NCI-H345 treated with DMSO at 0.1 percent for 48 hours (cell line): ENCODE results near the gene TCAF1.

ENCODE experiments used
- DNase-seq: peaks from one replicate; lab custom pipeline; 2025; ENCODE audit not compliant: unreplicated experiment; lab: John Stamatoyannopoulos, UW

The TCAF1 gene

GRCh38 chr7:143901668-143902331 is at the start of gene TCAF1:
Gene TCAF1 (minus strand): TSS chr7:143902176. CDS start chr7:143876608, 25,568 bp downstream.
- peak; percentile 90 for DNase-seq

GRCh38 chr7:143948733-143949132 is 46.8 kb upstream of the TCAF1 start:
- DNase-seq = no peak

DNA sequence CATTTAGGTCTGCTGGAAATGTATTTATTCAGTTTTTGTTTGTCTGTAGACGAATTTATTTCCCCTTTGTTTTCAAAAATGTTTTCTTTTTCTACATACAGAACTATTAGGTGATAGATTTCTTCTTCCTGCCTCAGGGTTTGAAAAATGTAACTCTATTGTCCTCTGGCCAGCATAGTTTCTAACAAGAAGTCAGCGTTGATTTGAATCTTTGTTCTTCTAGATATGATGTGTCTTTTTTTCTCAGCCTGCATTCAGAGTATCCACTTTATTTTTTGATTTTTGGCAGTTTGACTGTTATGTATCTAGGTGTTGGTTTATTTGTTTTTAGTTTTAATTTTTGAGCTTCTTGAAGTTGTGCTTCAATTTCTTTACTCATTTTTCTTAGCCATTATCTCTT is 45.1 kb upstream of the TCAF1 start:
- DNase-seq = no peak

DNA sequence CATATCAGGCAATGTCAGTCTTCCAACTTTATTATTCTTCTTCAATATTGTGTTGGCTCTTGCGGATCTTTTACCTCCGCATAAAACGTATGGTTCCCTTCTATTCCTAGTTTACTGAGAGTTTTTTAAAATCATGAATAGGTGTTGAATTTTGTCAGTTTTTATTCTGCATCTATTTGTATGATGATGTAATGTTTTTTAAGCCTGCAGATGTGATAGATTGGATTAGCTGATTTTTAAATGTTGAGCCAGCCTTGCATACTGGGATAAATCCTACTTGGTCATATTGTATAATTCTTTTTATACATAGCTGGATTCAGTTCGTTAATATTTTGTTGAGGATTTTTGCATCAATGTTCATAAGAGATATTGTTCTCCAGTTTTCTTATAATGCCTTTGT is 43.4 kb upstream of the TCAF1 start:
- DNase-seq = no peak

- DNase-seq = no peak
These were observed 36.6 kb upstream of the TCAF1 start for GRCh38 chr7:143938379-143939243.

DNA sequence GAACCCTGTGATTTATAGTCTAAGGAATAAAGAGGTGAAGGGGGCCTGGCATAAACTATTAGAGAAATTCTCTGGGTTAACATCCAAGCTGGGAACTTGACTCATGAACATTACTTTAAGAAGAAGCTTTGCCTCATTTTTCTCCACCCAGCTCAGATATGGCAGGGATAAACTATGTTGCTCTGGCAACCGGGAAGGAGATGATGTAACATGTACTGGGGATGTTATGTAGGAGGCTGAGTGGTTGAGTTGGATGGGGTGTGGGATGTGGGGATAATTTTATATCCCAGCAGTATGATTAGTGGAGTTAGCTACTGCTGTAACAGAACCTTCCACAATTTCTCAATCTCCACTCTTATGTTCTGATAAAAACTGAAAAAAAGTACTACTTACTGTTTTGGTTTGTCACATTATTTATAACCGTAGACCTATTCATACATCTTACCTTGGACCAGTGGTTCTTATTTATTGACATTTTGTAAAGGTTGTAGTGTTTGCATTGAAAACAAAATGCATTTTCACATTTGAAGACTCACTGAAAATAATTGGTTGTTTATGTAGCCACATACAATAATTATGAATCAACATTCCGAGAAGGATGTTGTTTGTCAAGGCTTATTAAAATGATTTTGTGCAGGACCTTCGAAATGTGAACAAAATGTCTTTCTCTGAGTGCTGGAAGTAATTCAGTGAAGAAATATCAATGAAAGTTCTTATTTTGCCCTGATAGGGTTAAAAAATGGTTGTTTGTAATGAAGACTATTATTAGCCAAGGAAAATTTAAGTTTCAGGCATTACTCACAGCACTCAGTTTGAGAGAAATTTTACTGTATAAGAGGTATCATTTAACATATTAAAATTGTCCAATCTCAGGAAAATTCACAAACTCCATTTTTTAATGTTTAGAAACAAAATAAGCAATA is 34.4 kb upstream of the TCAF1 start:
- no peak for DNase-seq

- DNase-seq = no peak
These were observed 32.8 kb upstream of the TCAF1 start, which contains the start of gene OR2F2 for GRCh38 chr7:143934526-143935325. Gene OR2F2 (plus strand): TSS chr7:143935233. CDS start chr7:143935233, 0 bp downstream.

DNA sequence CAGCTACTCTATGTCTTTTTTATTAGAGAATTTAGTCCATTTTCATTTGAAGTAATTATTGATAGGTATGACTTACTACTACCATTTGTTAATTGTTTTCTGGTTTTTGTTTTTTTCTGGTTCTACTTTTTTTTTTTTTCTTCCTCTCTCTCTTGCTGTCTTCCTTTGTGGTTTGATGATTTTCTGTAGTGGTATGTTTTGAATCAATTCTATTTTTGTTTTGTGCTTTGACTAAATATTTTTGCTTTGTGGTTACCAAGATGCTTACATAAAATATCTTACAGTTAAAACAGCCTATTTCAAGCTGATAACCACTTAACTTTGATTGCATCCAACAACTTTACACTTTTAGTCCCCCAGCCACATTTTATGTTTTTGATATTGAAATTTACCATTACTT is 29.8 kb upstream of the TCAF1 start:
- DNase-seq = no peak

DNA sequence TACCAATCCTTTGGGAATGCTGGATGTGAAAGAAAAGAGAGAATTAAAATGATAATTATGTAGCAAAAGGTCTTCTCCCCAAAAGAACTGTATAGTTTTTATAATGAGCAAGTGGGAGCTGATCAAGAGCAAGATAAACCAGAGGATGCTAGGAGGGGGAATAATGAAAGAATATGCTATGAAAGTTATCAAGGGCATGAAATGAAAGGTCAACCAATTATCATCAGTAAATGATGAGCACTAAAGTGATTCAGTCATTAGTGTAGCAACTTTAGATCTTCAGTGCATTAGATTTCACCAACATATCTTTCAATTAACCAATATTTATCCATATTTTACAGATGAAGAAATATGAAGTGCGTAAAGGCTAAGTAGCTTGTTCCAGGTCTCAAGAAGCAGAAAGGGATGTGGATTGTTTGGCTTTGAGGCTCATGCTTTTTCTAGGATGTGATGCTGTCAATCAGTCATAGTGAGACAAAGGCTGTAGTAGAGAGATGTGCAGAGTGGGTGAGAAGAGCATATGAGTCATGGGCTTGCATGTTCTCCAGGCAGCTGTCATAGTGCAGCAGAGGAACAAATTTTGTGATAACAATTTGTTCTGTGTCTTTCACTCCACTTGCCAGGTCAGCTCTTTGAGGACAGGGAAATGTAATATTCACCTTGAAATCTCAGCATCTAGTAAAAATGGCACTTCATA is 27.4 kb upstream of the TCAF1 start:
- no peak for DNase-seq

GRCh38 chr7:143924851-143925250 is 22.9 kb upstream of the TCAF1 start:
- DNase-seq = no peak

DNA sequence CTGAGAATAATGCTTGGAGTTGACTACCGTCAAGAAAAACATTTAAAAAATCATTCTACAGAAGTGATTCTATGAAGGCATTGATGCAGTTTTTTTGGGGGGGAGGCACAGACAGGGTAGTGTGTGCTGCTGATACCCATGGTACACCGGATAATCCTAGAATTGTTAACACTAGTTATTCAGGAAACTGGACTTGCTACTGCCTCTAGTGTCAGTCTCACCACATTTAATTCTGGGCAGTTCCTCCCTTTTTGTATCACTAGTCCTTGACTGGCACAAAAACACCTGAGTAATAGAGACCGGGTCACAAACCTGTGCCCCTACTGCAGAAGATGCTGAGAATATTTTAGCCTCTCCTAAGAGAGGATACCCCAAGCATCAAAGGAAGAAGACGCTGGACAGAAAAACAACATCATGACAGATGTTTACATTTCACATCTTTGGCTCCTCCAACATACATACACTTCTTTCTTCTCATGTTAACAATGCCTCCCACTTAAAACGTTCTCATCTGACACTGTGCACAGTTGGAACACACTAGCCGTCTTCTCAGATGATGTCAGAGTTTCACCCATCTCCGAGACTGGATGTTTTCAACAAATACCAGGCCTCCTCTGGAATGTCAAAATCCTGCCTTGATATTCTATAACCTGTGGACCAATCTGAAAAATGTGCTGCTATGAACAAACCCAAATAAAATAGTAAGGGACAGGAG is 13.1 kb upstream of the TCAF1 start:
- DNase-seq = no peak

DNA sequence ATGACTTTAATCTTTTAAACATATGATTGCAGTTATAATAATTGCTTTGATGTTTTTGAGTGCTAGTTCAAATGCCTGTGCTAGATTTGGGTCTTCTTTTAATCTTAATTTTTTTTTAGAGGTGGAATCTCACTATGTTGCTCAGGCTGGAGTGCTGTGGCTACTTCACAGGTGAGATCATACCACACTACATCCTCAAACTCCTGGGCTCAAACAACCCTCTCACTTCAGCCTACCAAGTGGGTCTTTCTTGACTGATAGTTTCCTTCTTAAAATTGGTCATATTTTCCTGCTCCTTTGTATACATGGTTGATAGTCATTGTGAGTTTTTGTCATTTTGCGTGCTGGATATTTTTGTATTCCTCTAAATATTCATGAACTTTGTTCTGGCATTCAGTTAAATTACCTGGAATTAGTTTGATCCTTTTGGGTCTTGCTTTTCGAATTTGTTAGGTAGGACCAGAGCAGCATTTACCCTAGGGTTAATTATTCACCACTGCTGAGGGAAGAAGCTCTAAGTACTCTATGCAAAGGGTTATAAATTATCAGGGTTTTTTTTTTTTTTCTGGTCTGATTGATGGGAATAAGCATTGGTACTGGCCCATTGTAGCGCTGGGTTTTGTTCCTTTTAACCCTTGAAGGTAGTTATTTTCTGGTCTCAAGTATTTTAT is 12.1 kb upstream of the TCAF1 start:
- DNase-seq = no peak

DNA sequence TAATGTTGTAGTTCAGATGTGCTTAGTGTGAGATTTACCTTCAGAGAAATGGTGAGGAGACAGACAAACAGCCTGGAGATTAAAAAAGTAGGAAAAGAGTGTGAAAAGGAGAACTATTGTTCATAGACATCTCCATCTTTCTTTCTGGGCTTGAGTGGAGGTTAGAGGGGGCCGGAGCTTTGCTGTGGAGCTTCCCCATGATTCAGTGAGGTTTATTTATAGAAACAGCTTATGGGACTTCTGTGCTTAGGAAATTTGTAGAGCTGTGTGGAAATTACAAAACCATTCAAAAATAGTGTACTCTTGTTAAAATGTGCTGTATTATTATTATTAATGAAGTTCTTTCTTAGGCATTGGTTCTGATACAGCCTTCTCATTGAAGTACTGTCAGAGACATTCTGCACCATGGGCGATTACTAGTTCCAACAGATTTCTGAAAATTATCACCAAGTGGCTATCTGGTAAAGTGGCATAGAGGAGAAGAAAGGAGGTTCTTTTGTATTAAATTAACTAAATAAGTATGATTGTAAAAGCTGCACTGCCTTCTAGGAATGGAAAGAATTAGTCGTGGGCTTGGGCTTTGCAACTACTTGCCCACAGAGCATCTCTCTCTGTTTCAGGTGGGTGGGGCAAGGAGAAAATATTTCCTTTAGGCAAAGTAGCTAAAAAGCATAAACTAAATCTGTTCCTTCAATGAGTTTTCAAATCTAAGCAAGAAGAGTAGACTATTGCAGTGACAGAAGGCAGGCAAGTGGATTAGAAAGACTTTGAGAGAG is 8.7 kb upstream of the TCAF1 start:
- no peak for DNase-seq

GRCh38 chr7:143909863-143910262 is 7.9 kb upstream of the TCAF1 start:
- no peak for DNase-seq

GRCh38 chr7:143908120-143908519 is 6.1 kb upstream of the TCAF1 start:
- DNase-seq = no peak

GRCh38 chr7:143906895-143907294 is 4.9 kb upstream of the TCAF1 start:
- DNase-seq = no peak

DNA sequence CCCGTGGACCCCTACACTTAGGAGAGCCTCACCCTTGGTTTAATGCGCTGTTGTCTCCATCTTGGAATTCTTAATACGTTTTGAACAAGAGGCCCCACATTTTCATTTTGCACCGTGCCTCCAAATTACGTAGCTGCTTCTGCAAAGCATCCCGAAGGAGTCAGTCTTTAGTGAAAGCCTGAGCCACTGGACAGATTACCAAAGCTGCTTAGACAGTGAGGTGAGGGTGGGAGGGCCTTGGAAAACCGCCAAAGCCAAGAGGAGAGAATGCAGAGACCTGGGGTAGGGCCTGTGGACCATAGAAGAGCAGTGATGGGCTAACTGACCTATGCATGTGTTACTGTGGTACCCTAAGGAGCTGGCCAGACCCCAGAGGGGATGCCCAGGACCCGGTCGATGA is 4.2 kb upstream of the TCAF1 start:
- no peak for DNase-seq

GRCh38 chr7:143905509-143905908 is 3.5 kb upstream of the TCAF1 start:
- DNase-seq = no peak
